Inferior parietal cortex (tissue), 1 donor: ENCODE data around the gene ESYT1.

Experiments used
- DNase-seq: peaks from one replicate; pipeline ENCODE4 v3.0.0-alpha.2; 2016; ENCODE audit errors: extremely low spot score

Gene ESYT1

GRCh38 chr12:56188131-56188777 is 60.2 kb downstream of the ESYT1 start:
- no peak for DNase-seq

GRCh38 chr12:56188778-56189098 is 60.7 kb downstream of the ESYT1 start:
- no peak for DNase-seq

DNA sequence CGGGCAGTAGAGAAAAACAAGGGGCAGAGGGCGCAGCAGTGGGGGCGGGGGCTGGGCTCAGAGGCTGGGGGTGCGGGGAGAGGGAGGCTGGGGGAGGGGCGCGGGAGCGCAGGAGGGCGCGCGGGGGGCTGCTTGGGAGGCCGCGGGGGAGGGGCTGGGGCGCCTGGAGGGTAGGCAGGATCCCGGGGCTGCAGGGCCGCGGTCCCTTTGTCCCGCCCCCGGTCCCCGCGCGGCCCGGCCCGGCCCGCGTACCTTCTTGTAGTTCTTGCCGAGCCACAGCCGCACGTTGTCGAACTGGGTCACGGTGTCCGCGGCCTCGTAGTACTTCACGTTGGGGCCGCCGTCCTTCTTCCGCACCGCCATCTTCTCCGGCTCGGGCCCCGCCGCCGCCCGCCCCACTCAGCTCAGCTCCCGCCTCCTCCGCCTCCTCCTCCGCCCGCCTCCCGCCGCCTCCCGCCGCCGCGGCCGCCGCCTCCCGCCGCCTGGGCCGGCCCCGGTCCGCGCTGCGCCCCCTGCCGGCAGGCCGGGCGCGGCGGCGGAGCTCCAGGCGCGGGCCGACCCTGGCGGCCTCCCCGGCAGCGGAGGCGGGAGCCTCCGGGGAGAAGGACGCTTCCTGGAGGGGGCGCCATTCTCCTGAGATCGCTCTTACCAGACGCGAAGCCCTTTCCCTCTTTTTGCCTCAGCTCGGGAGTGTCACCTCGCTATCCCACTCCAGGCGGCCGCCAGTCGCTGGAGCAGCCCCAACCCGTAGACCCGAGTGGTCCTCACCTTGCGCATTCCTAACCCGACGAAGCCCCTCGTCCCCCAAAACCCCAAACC is 61.2 kb downstream of the ESYT1 start, which contains the start of gene SMARCC2:
Gene SMARCC2 (minus strand): TSS at position 385 of the 819 bp plus-strand sequence. CDS start 22 bp downstream, at position 363.
- peak; percentile 80 for DNase-seq

DNA sequence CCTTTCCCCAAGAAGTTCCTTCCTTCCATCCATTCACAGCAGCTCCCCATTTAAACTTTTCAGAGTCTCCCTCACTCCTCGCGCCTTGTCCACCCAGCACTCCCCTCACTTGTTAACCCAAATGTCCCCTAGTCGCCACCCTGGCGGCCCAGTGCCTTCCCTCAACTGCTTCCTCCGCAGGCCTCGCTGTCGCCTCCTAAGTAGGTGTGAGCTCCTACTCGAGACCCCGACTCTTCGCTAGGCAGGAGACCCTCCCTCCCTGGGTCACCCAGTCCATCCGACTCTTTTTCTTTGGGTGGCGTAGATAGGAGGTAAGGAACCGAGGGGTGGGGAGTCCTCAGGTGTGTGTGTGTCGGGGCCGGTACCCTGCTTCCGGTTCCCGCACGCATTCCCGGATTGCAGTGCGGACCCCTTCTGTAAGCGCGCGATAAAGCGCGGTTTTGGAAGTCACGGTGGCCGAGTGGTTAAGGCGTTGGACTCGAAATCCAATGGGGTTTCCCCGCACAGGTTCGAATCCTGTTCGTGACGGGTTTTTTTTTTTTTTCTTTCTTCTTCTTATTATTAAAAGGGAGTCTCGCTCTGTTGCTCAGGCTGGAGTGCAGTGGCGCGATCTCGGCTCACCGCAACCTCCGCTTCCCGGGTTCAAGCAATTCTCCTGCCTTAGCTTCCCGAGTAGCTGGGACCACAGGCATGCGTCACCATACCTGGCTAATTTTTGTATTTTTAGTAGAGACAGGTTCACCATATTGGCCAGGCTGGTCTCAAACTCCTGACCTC is 62.0 kb downstream of the ESYT1 start:
- peak; percentile 90 for DNase-seq

DNA sequence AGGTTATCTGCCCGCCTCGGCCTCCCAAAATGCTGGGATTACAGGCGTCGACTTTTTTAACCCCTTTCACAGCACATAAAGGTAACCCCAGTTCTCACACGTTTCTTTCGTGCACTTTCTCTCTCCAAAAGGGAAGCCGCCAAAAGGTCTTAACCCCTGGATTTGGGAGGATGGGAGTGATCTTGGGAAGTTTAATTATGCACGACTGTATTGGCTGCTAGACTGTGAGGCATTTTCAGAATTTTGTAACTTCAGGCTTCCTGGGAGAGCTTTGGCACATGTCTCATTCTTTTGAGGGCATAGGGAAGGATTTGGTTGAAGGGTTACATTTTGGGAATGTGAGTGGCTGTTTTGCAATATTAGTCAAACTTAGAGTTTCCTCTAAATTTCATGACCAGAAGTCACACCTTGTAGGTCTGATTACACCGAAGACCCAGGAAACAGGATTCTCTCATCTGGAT is 62.7 kb downstream of the ESYT1 start:
- DNase-seq = peak; percentile 11

GRCh38 chr12:56192582-56192981 is 64.5 kb downstream of the ESYT1 start:
- DNase-seq = no peak

GRCh38 chr12:56193025-56193578 is 65.0 kb downstream of the ESYT1 start:
- DNase-seq = peak; percentile 94
